HCT116 (cell line): Measurements from ENCODE around the gene TRIM14. TPM values are rescaled to one million over a fixed set of nuclear protein-coding genes. Genes with fewer than 3 reads are reported as not detected.

Source experiments
- ATAC-seq: fragments of 200-7000 bp; cut with Tn5 transposase; 2 replicates; pipeline ENCODE4 v1.9.1; 2020; ENCODE audit warnings: mild to moderate bottlenecking, moderate library complexity
- BruUV-seq: library from RNA; stranded (reverse); fragments of 400-500 nt; replicated peaks from 2 replicates; lab custom pipeline; 2021; lab: Mats Ljungman, UMichigan
- CTCF ChIA-PET: fragments of 300-600 bp; sonication (Branson Sonifier 250); formaldehyde crosslinking; loops from one replicate; lab custom pipeline; 2021; ENCODE audit warnings: antibody characterized with exemption; lab: Charles Lee
- POLR2A ChIA-PET: fragments of 300-600, 350-600 bp; sonication (Branson Sonifier 250); formaldehyde crosslinking; loops from one replicate; lab custom pipeline; 2021; ENCODE audit warnings: antibody characterized with exemption; lab: Charles Lee
- RAD21 ChIA-PET, 2 experiments: fragments of 300-600 bp; sonication (Branson Sonifier 250); formaldehyde crosslinking; loops; one replicate each; lab custom pipeline; 2023; ENCODE audit warnings: low total read pairs in 2 of 2; ENCODE audit not compliant: uncharacterized antibody in 2 of 2, unreplicated experiment in 2 of 2, low non-redundant PET in 1 of 2; lab: Charles Lee
- DNase-seq: peaks from one replicate; pipeline ENCODE4 v3.0.0-alpha.2; 2010; ENCODE audit warnings: low read depth, low spot score
- H2AFZ ChIP-seq: fragments of 200-600 bp; shearing (Covaris generic), sonication (generic); 2 replicates; pipeline ENCODE4 v1.6.1; 2017; ENCODE audit warnings: low read depth, mixed run types, mixed read lengths, antibody characterized with exemption, low read length; ENCODE audit not compliant: poor library complexity, severe bottlenecking
- H3K27ac ChIP-seq: 2 replicates; pipeline ENCODE4 v1.5.1; 2012; ENCODE audit warnings: low read depth, low read length
- H3K27me3 ChIP-seq: fragments of 200-600 bp; sonication (generic); 2 replicates; pipeline ENCODE4 v1.6.1; 2016; ENCODE audit warnings: mixed run types, low read length, mixed read lengths; ENCODE audit not compliant: insufficient read depth
- H3K36me3 ChIP-seq, 2 experiments: fragments of 200-500 bp in 1 of 2; fragments of 200-600 bp in 1 of 2; sonication (Bioruptor generic) in 1 of 2; sonication (generic) in 1 of 2; 2 replicates each; pipeline versions ENCODE4 v1.5.1 to v1.6.1; 2014 to 2016; ENCODE audit warnings: low read length in 2 of 2, inconsistent platforms in 1 of 2, mixed read lengths in 1 of 2, mixed run types in 1 of 2; ENCODE audit not compliant: insufficient read depth in 2 of 2, control insufficient read depth in 1 of 2
- H3K4me1 ChIP-seq, 2 experiments: fragments of 200-600 bp in 1 of 2; sonication (generic) in 1 of 2; 2 replicates each; pipeline versions ENCODE4 v1.5.1 to v1.6.1; 2012 to 2017; ENCODE audit warnings: low read length in 2 of 2, inconsistent platforms in 1 of 2, mild to moderate bottlenecking in 1 of 2, mixed read lengths in 1 of 2, mixed run types in 1 of 2, moderate library complexity in 1 of 2; ENCODE audit not compliant: insufficient read depth in 2 of 2, control insufficient read depth in 1 of 2
- H3K4me2 ChIP-seq: fragments of 200-600 bp; sonication (generic); 2 replicates; pipeline ENCODE4 v1.6.1; 2017; ENCODE audit warnings: mixed run types, low read length, mixed read lengths
- H3K4me3 ChIP-seq, 2 experiments: fragments of 200-600 bp in 1 of 2; sonication (generic) in 1 of 2; replicated peaks in 1 of 2; 2 replicates each; pipeline ENCODE4 v1.5.1; 2011 to 2016; ENCODE audit warnings: low read length in 2 of 2, control low read depth in 1 of 2, low read depth in 1 of 2, mild to moderate bottlenecking in 1 of 2, mixed read lengths in 1 of 2, mixed run types in 1 of 2
- H3K79me2 ChIP-seq: fragments of 200-600 bp; sonication (generic); 2 replicates; pipeline ENCODE4 v1.6.1; 2017; ENCODE audit warnings: mild to moderate bottlenecking, mixed run types, low read length, moderate library complexity, mixed read lengths; ENCODE audit not compliant: insufficient read depth
- H3K9ac ChIP-seq: fragments of 200-600 bp; sonication (generic); 2 replicates; pipeline ENCODE4 v1.6.1; 2016; ENCODE audit warnings: low read length, mixed read lengths
- H3K9me2 ChIP-seq: fragments of 200-600 bp; sonication (generic), shearing (Covaris generic); 2 replicates; pipeline ENCODE4 v1.6.1; 2017; ENCODE audit warnings: mixed run types, mild to moderate bottlenecking, moderate library complexity; ENCODE audit not compliant: insufficient read depth
- H3K9me3 ChIP-seq, 2 experiments: fragments of 200-500 bp in 1 of 2; fragments of 200-600 bp in 1 of 2; sonication (Bioruptor generic) in 1 of 2; sonication (generic) in 1 of 2; 2 replicates each; pipeline ENCODE4 v1.6.1; 2014 to 2017; ENCODE audit warnings: low read length in 2 of 2, mixed read lengths in 2 of 2, inconsistent platforms in 1 of 2, low read depth in 1 of 2, mild to moderate bottlenecking in 1 of 2, mixed run types in 1 of 2, moderate library complexity in 1 of 2; ENCODE audit not compliant: control insufficient read depth in 1 of 2, insufficient read depth in 1 of 2
- H4K20me1 ChIP-seq: fragments of 200-600 bp; sonication (generic), shearing (Covaris generic); 2 replicates; pipeline ENCODE4 v1.6.1; 2017; ENCODE audit warnings: mixed run types, mild to moderate bottlenecking, moderate library complexity; ENCODE audit not compliant: insufficient read depth
- EZH2 ChIP-seq: fragments of 200-600 bp; sonication (generic); IDR thresholded peaks from 2 replicates; pipeline ENCODE4 v1.6.1; 2017; ENCODE audit warnings: antibody characterized with exemption, mixed run types
- POLR2AphosphoS5 ChIP-seq: IDR thresholded peaks from 2 replicates; pipeline ENCODE4 v1.6.1; 2011; ENCODE audit warnings: mild to moderate bottlenecking, low read depth, low read length, moderate library complexity
- REST ChIP-seq: IDR thresholded peaks from 2 replicates; pipeline ENCODE4 v1.6.1; 2012; ENCODE audit warnings: low read depth
- SIN3A ChIP-seq: IDR thresholded peaks from 2 replicates; pipeline ENCODE4 v1.6.1; 2012; ENCODE audit warnings: low read depth
- TCF7L2 ChIP-seq: IDR thresholded peaks from 2 replicates; pipeline ENCODE4 v1.7.0; 2011; ENCODE audit warnings: borderline replicate concordance, inconsistent platforms; ENCODE audit not compliant: insufficient read depth, insufficient read length; ENCODE audit errors: extremely low read depth
- ZBTB33 ChIP-seq: IDR thresholded peaks from 2 replicates; pipeline ENCODE4 v1.6.1; 2011; ENCODE audit warnings: mild to moderate bottlenecking, low read length, moderate library complexity; ENCODE audit not compliant: insufficient replicate concordance; ENCODE audit errors: extremely low read depth
- intact Hi-C: fragments of 100-400 bp; cut with micrococcal nuclease; formaldehyde crosslinking; loops from 2 replicates; pipeline ENCODE4 v1.10.0; 2022
- total RNA-seq: library from RNA; stranded (reverse); gene quantifications from one replicate; pipeline ENCODE4 v1.2.1, GENCODE V29; 2021; ENCODE audit not compliant: unreplicated experiment

The TRIM14 gene
- total RNA-seq, 1 experiment from 2014 or later, result 24.4 TPM

- peaks cover 0 to 5% of the 10 kb centered on the region in 2 experiments; a peak in 1 of 4 replicates for H3K9me3 ChIP-seq
- no peak overlapping the region for H3K27ac ChIP-seq
- no peaks in the 10 kb centered on the region for H3K4me1 ChIP-seq
- ATAC-seq (no peak), DNase-seq (no peak)
- no peak overlapping the region for H2AFZ ChIP-seq
- ChIA-PET POLR2A (no interaction called here), RAD21 (no interaction called here), CTCF (no interaction called here)
- BruUV-seq, result no TSS peak
- H3K79me2 ChIP-seq, result no peaks in the 10 kb centered on the region; the same call in 1 of the 2 replicates
- H3K36me3 ChIP-seq, result peaks cover 0 to 18% of the 10 kb centered on the region in 2 experiments; a peak in 3 of 4 replicates
- H3K9me2 ChIP-seq, result no peaks in the 10 kb centered on the region
- H3K9ac ChIP-seq, result no peak overlapping the region
- intact Hi-C loops, result no loop called here
- no peak overlapping the region for H3K4me3 ChIP-seq
- no peaks in the 10 kb centered on the region for H4K20me1 ChIP-seq
- H3K4me2 ChIP-seq, result no peak overlapping the region
- TF ChIP-seq REST (no peak), ZBTB33 (no peak), SIN3A (no peak), POLR2AphosphoS5 (no peak), TCF7L2 (no peak), EZH2 (no peak)
- no peaks in the 10 kb centered on the region for H3K27me3 ChIP-seq
Measured at GRCh38 chr9:98109052-98109451, 10.0 kb downstream of the TRIM14 start.
